Suprapubic skin (tissue), 4 donors: ENCODE results near the gene UBE2G1. TPM values are rescaled to one million over a fixed set of nuclear protein-coding genes. Genes with fewer than 3 reads are reported as not detected.
A peak's percentile ranks its signal among the peaks of the same experiment; 100 is the strongest.
"Not testable (repeated sequence)": the region's sequence is repeated elsewhere in the genome, so short reads cannot be mapped to it uniquely, and the experiment has no call there.

Experiments
- DNase-seq, 2 donors: peaks; one replicate each; pipeline ENCODE4 v3.0.0-alpha.2; 2019; ENCODE audit warnings: low spot score in 2 of 2
- H3K27ac ChIP-seq: fragments of 200-600 bp; sonication (generic); one replicate; pipeline ENCODE4 v1.5.1; 2019
- H3K27me3 ChIP-seq: fragments of 200-600 bp; sonication (generic); one replicate; pipeline ENCODE4 v1.5.1; 2019
- H3K36me3 ChIP-seq: fragments of 200-600 bp; sonication (generic); one replicate; pipeline ENCODE4 v1.5.1; 2019
- H3K4me1 ChIP-seq: fragments of 200-600 bp; sonication (generic); one replicate; pipeline ENCODE4 v1.5.1; 2019
- H3K4me3 ChIP-seq: fragments of 200-600 bp; sonication (generic); one replicate; pipeline ENCODE4 v1.5.1; 2019; ENCODE audit warnings: mild to moderate bottlenecking
- H3K9me3 ChIP-seq: fragments of 200-600 bp; sonication (generic); one replicate; pipeline ENCODE4 v1.5.1; 2019
- EP300 ChIP-seq: sonication (generic); formaldehyde crosslinking; IDR thresholded peaks from one replicate; pipeline ENCODE4 v1.6.1; 2017; ENCODE audit warnings: antibody characterized with exemption
- POLR2A ChIP-seq, 2 donors: fragments of 450-650 bp; IDR thresholded peaks; one replicate each; pipeline ENCODE4 v1.6.1; 2017; ENCODE audit warnings: antibody characterized with exemption in 2 of 2, mild to moderate bottlenecking in 2 of 2, moderate library complexity in 2 of 2
- POLR2AphosphoS5 ChIP-seq, 3 donors: sonication (generic); formaldehyde crosslinking; IDR thresholded peaks; one replicate each; pipeline ENCODE4 v1.6.1; 2017; ENCODE audit warnings: antibody characterized with exemption in 3 of 3
- WGBS: methylation state at CpG from one replicate; pipeline ENCODE4 v1.1.5; 2018; 5-methylcytosine and 5-hydroxymethylcytosine counted together
- total RNA-seq, 4 donors: library from RNA; depleted of rRNA; stranded (reverse); fragments of >200 nt; gene quantifications; one replicate each; pipeline ENCODE4 v1.1.0, GENCODE V29; 2016
- TF ChIP-seq, protein P1 (sequence below), 2 donors: fragments of 200-600 bp in 1 of 2; fragments of 450-650 bp in 1 of 2; sonication (generic) in 1 of 2; IDR thresholded peaks; one replicate each; pipeline ENCODE4 v1.5.1; 2016 to 2019; ENCODE audit warnings: antibody characterized with exemption in 2 of 2, mild to moderate bottlenecking in 1 of 2, moderate library complexity in 1 of 2

UBE2G1 gene
- total RNA-seq, 4 donors from 2014 or later: 53.4 to 75.4 (median 67.4) TPM

DNA sequence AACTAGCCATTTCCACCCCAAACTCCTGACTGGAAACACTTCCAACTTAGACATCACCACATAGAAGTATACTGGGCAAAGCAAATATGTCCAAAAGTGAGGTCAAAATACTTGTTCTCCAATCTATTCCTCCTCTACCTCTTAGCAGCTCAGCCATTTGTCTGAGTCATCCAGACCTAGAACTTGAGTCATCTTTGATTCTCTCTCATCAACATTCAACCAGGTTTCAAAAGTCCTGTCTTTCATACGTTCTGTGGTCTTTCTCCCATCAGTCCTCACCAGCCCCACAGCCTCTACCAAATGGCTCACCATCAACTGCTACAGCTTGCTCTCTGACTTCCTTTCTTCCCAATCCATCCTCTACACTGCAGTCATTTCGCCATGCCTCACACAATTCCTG lies 109.5 kb downstream of the UBE2G1 start:
- no peaks in the 10 kb centered on the region for H3K9me3 ChIP-seq
- DNase-seq: no peak
- WGBS: 85% methylated on average over 2 of the region's 2 CpGs

DNA sequence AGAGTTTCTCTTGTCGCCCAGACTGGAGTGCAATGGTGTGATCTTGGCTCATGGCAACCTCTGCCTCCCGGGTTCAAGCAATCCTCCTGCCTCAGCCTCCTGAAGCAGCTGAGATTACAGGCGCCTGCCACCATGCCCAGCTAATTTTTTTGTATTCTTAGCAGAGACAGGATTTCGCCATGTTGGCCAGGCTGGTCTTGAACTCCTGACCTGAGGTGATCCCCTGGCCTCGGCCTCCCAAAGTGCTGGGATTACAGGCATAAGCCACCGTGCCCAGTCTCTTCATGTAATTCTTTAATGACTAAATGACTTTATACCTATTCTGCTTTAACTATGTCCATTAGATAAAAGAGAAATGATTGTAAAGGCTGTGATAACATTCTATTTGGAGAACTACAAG lies 111.2 kb downstream of the UBE2G1 start:
- not testable (repeated sequence) for H3K27me3 ChIP-seq, H3K4me1 ChIP-seq, H3K9me3 ChIP-seq, DNase-seq, H3K27ac ChIP-seq, H3K4me3 ChIP-seq, H3K36me3 ChIP-seq
- WGBS: 90% methylated on average over 6 of the region's 6 CpGs

More for the DNA sequence above, 109.5 kb downstream of the UBE2G1 start:
- no peak overlapping the region for H3K4me3 ChIP-seq
- peaks cover 6% of the 10 kb centered on the region for H3K36me3 ChIP-seq
- H3K4me1 ChIP-seq: peaks cover 6% of the 10 kb centered on the region
- H3K27ac ChIP-seq: no peak overlapping the region
- H3K27me3 ChIP-seq: no peaks in the 10 kb centered on the region
- TF ChIP-seq, protein P1, sequence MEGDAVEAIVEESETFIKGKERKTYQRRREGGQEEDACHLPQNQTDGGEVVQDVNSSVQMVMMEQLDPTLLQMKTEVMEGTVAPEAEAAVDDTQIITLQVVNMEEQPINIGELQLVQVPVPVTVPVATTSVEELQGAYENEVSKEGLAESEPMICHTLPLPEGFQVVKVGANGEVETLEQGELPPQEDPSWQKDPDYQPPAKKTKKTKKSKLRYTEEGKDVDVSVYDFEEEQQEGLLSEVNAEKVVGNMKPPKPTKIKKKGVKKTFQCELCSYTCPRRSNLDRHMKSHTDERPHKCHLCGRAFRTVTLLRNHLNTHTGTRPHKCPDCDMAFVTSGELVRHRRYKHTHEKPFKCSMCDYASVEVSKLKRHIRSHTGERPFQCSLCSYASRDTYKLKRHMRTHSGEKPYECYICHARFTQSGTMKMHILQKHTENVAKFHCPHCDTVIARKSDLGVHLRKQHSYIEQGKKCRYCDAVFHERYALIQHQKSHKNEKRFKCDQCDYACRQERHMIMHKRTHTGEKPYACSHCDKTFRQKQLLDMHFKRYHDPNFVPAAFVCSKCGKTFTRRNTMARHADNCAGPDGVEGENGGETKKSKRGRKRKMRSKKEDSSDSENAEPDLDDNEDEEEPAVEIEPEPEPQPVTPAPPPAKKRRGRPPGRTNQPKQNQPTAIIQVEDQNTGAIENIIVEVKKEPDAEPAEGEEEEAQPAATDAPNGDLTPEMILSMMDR (IDR thresholded peaks at IDR 0.05): no peak
- no peak for TF ChIP-seq POLR2A (IDR thresholded peaks at IDR 0.05)
- TF ChIP-seq POLR2AphosphoS5 (IDR thresholded peaks at IDR 0.05): no peak
- TF ChIP-seq EP300: no peak

DNA sequence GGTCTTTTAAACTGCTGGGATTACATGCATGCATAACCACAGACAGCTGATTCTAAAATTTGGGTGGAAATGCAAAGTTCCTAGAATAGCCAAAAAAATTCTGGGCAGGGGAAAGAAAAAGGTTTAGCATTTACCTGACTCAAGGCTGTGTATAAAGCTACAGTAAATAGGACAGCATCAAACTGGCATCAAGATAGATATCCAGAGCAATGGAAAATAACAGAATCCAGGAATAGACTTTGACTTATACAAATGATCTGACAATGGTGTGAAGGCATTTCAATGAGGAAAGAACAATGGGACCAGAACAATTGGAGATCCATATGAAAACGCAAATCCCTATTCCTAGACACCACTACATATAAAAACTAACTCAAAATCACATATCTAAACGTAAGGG lies 115.6 kb downstream of the UBE2G1 start:
- WGBS: 79% methylated on average over 2 of the region's 2 CpGs
- peaks cover 26% of the 10 kb centered on the region for H3K4me1 ChIP-seq
- no peaks in the 10 kb centered on the region for H3K36me3 ChIP-seq
- DNase-seq: no peak
- H3K27me3 ChIP-seq: no peaks in the 10 kb centered on the region
- H3K27ac ChIP-seq: no peak overlapping the region
- no peak overlapping the region for H3K4me3 ChIP-seq
- no peaks in the 10 kb centered on the region for H3K9me3 ChIP-seq
- no peak for TF ChIP-seq POLR2AphosphoS5 (IDR thresholded peaks at IDR 0.05)
- no peak for TF ChIP-seq EP300
- TF ChIP-seq POLR2A (IDR thresholded peaks at IDR 0.05): no peak
- TF ChIP-seq, protein P1 (IDR thresholded peaks at IDR 0.05): no peak

DNA sequence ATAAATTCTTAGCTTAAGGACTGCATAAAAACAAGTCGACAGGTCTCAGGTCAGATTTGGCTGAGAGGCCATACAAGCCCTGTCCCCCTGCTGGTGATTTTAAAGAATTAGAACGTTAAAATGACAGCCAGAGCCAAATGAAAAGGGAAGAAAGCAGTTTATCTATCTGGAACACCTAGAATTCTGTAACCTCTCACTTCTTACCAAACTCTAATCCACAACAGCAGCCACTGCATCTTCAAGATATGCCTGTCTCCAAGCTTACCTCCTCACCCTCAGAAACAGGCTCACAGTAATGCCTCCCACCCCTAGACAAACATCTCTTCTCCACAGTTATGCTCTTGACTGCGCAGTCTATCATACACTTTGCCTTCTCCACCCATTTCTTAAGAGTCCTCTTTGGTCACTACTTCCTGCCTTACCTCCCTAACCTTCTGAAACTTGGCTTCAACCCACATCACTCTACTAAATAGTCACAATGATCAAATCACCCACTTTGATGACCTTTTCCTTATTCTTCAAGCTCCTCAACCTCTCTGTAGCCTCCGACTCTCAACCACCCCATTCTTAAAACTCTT lies 116.9 kb downstream of the UBE2G1 start:
- H3K4me3 ChIP-seq: no peak overlapping the region
- WGBS: 50% methylated on average over 4 of the region's 4 CpGs
- DNase-seq: no peak
- no peaks in the 10 kb centered on the region for H3K9me3 ChIP-seq
- no peak overlapping the region for H3K27ac ChIP-seq
- H3K4me1 ChIP-seq: peaks cover 26% of the 10 kb centered on the region
- no peaks in the 10 kb centered on the region for H3K27me3 ChIP-seq
- TF ChIP-seq POLR2A (IDR thresholded peaks at IDR 0.05): no peak
- no peak for TF ChIP-seq POLR2AphosphoS5 (IDR thresholded peaks at IDR 0.05)
- no peak for TF ChIP-seq EP300
- TF ChIP-seq, protein P1 (IDR thresholded peaks at IDR 0.05): peak; percentile 8 to 38
- no peaks in the 10 kb centered on the region for H3K36me3 ChIP-seq

DNA sequence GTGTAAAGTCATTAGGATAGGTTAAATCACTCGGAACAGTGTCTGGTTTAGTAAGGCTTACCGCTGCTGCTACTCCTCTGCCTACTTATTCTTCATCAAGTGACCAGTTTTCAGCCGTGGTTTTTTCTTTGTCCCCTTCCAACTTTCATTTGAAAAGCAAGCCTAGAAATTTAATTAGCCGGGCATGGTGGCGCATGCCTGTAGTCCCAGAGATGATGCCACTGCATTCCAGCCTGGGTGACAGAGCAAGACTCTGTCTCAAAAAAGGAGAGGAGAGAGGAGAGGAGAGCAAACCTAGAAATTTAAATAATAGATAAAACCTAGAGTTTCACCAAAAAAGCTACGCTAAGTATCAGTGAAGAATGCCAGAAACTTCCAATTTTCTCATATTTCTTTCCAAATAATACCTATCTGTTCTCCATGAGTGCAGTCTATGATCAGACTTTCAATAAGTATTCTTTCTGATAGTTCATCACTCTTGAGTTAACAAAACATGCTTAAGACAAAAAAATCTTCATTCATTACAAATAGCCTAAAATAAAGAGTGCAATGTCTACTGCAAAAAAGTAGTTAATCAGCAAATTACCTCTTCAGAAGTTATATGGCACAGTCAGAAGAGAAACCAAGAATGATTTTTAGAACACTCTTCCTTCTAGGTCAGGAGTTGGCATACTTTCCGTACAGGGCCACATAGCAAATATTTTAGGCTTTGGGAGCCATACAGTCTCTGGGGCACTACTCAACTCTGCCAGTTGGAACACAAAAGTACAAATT lies 117.8 kb downstream of the UBE2G1 start:
- WGBS: 61% methylated on average over 7 of the region's 7 CpGs
- TF ChIP-seq EP300 (no peak), POLR2A (IDR thresholded peaks at IDR 0.05) (no peak), POLR2AphosphoS5 (IDR thresholded peaks at IDR 0.05) (no peak)
- TF ChIP-seq, protein P1 (IDR thresholded peaks at IDR 0.05): no peak
- H3K9me3 ChIP-seq: no peaks in the 10 kb centered on the region
- no peaks in the 10 kb centered on the region for H3K27me3 ChIP-seq
- H3K4me1 ChIP-seq: peaks cover 26% of the 10 kb centered on the region
- peak overlapping the region; percentile 73 for H3K27ac ChIP-seq
- no peaks in the 10 kb centered on the region for H3K36me3 ChIP-seq
- no peak for DNase-seq
- H3K4me3 ChIP-seq: no peak overlapping the region
